Karpas-422 (cell line): ENCODE data around the gene CYSRT1. TPM values are rescaled to one million over a fixed set of nuclear protein-coding genes. Genes with fewer than 3 reads are reported as not detected.

Experiments used
- DNase-seq: peaks from one replicate; pipeline ENCODE4 v3.0.0-alpha.2; 2015
- H2AFZ ChIP-seq: fragments of 200-600 bp; sonication (generic); 2 replicates; pipeline ENCODE4 v1.6.1; 2014; ENCODE audit warnings: antibody characterized with exemption, low read length, mixed read lengths
- H3K27ac ChIP-seq: fragments of 200-600 bp; sonication (generic); 2 replicates; pipeline ENCODE4 v1.5.1; 2014; ENCODE audit warnings: mild to moderate bottlenecking, low read length, moderate library complexity
- H3K27me3 ChIP-seq: fragments of 200-600 bp; sonication (generic); 2 replicates; pipeline ENCODE4 v1.6.1; 2014; ENCODE audit warnings: low read length, mixed read lengths
- H3K36me3 ChIP-seq: fragments of 200-600 bp; sonication (generic); 2 replicates; pipeline ENCODE4 v1.6.1; 2014; ENCODE audit warnings: low read length, mixed read lengths; ENCODE audit not compliant: insufficient read depth
- H3K4me1 ChIP-seq: fragments of 200-600 bp; sonication (generic); 2 replicates; pipeline ENCODE4 v1.6.1; 2014; ENCODE audit warnings: mild to moderate bottlenecking, low read length, mixed read lengths
- H3K4me2 ChIP-seq: fragments of 200-600 bp; sonication (generic); 2 replicates; pipeline ENCODE4 v1.6.1; 2014; ENCODE audit warnings: low read length, low read depth, mild to moderate bottlenecking; ENCODE audit not compliant: poor library complexity, severe bottlenecking
- H3K4me3 ChIP-seq: fragments of 200-600 bp; sonication (generic); 2 replicates; pipeline ENCODE4 v1.5.1; 2014; ENCODE audit warnings: mild to moderate bottlenecking, antibody characterized with exemption, low read length, mixed read lengths
- H3K79me2 ChIP-seq: fragments of 200-600 bp; sonication (generic); 2 replicates; pipeline ENCODE4 v1.6.1; 2014; ENCODE audit warnings: mild to moderate bottlenecking, low read length, mixed read lengths
- H3K9ac ChIP-seq: fragments of 200-600 bp; sonication (generic); 2 replicates; pipeline ENCODE4 v1.6.0; 2014; ENCODE audit warnings: low read length
- H3K9me2 ChIP-seq: fragments of 200-600 bp; sonication (generic), shearing (Covaris generic); replicated peaks from 2 replicates; pipeline ENCODE4 v1.6.0; 2014; ENCODE audit warnings: mild to moderate bottlenecking, low read length, moderate library complexity; ENCODE audit not compliant: insufficient read depth
- H3K9me3 ChIP-seq: fragments of 300-700, 200-600 bp; sonication (generic); 2 replicates; pipeline ENCODE4 v1.6.1; 2014; ENCODE audit warnings: low read length, mixed read lengths
- H4K20me1 ChIP-seq: fragments of 200-600 bp; sonication (generic); 2 replicates; pipeline ENCODE4 v1.6.1; 2014; ENCODE audit warnings: mild to moderate bottlenecking, antibody characterized with exemption, low read length, low read depth; ENCODE audit not compliant: insufficient read depth
- total RNA-seq: library from RNA; depleted of rRNA; stranded (reverse); fragments of >200 nt; shearing (Covaris generic); gene quantifications from 2 replicates; pipeline ENCODE4 v1.2.3, GENCODE V29; 2014; ENCODE audit warnings: low replicate concordance

Gene CYSRT1
- total RNA-seq, 1 experiment from 2014 or later = 0.75 TPM

GRCh38 chr9:137188490-137189296 lies 36.3 kb upstream of the CYSRT1 start, which contains the start of the genes ANAPC2 and SSNA1:
TSS of gene ANAPC2 (minus strand) at chr9:137188560. CDS start at chr9:137188532, 28 bp downstream.
TSS of gene SSNA1 (plus strand) at chr9:137188676. CDS start at chr9:137188727, 51 bp downstream.
- H3K27me3 ChIP-seq = no peaks in the 10 kb centered on the region
- peak within 1 kb of the TSS; percentile 86 for H3K9ac ChIP-seq
- H3K9me3 ChIP-seq = no peaks in the 10 kb centered on the region
- H3K9me2 ChIP-seq = no peaks in the 10 kb centered on the region
- peak; percentile 98 for DNase-seq
- peak within 1 kb of the TSS; percentile 87 for H3K4me3 ChIP-seq
- H2AFZ ChIP-seq = no peak within 1 kb of the TSS
- peaks cover 33% of the 10 kb centered on the region for H3K79me2 ChIP-seq
- peaks cover 22% of the 10 kb centered on the region for H4K20me1 ChIP-seq
- no peaks in the 10 kb centered on the region for H3K36me3 ChIP-seq
- H3K4me1 ChIP-seq = peaks cover 32% of the 10 kb centered on the region
- H3K27ac ChIP-seq = peak within 1 kb of the TSS; percentile 75
- H3K4me2 ChIP-seq = peak within 1 kb of the TSS; percentile 77

- H3K9ac ChIP-seq = peak overlapping the region; percentile 86
- H3K4me2 ChIP-seq = peak overlapping the region; percentile 77
- H2AFZ ChIP-seq = no peak overlapping the region
- peaks cover 34% of the 10 kb centered on the region for H3K79me2 ChIP-seq
- no peaks in the 10 kb centered on the region for H3K36me3 ChIP-seq
- no peaks in the 10 kb centered on the region for H3K9me2 ChIP-seq
- H3K4me1 ChIP-seq = peaks cover 32% of the 10 kb centered on the region
- H3K27ac ChIP-seq = peak overlapping the region; percentile 75
- H3K9me3 ChIP-seq = no peaks in the 10 kb centered on the region
- peaks cover 22% of the 10 kb centered on the region for H4K20me1 ChIP-seq
- no peaks in the 10 kb centered on the region for H3K27me3 ChIP-seq
- DNase-seq = no peak
- peak overlapping the region; percentile 87 for H3K4me3 ChIP-seq
Measured at GRCh38 chr9:137189297-137190295, 35.4 kb upstream of the CYSRT1 start.

GRCh38 chr9:137190315-137190856 lies 34.6 kb upstream of the CYSRT1 start:
- peaks cover 24% of the 10 kb centered on the region for H4K20me1 ChIP-seq
- H2AFZ ChIP-seq = no peak overlapping the region
- peak overlapping the region; percentile 77 for H3K4me2 ChIP-seq
- no peaks in the 10 kb centered on the region for H3K36me3 ChIP-seq
- H3K4me3 ChIP-seq = peak overlapping the region; percentile 87
- no peaks in the 10 kb centered on the region for H3K9me2 ChIP-seq
- H3K27ac ChIP-seq = no peak overlapping the region
- H3K27me3 ChIP-seq = no peaks in the 10 kb centered on the region
- no peaks in the 10 kb centered on the region for H3K9me3 ChIP-seq
- H3K4me1 ChIP-seq = peaks cover 32% of the 10 kb centered on the region
- peak; percentile 60 for DNase-seq
- H3K9ac ChIP-seq = peak overlapping the region; percentile 86
- H3K79me2 ChIP-seq = peaks cover 41% of the 10 kb centered on the region

- H4K20me1 ChIP-seq = peaks cover 26% of the 10 kb centered on the region
- H3K9me3 ChIP-seq = no peaks in the 10 kb centered on the region
- no peak overlapping the region for H3K4me3 ChIP-seq
- peaks cover 32% of the 10 kb centered on the region for H3K4me1 ChIP-seq
- DNase-seq = peak; percentile 41
- no peaks in the 10 kb centered on the region for H3K27me3 ChIP-seq
- H3K9ac ChIP-seq = no peak overlapping the region
- no peaks in the 10 kb centered on the region for H3K9me2 ChIP-seq
- no peak overlapping the region for H3K27ac ChIP-seq
- H2AFZ ChIP-seq = no peak overlapping the region
- H3K36me3 ChIP-seq = no peaks in the 10 kb centered on the region
- peak overlapping the region; percentile 77 for H3K4me2 ChIP-seq
- H3K79me2 ChIP-seq = peaks cover 44% of the 10 kb centered on the region
Measured at GRCh38 chr9:137191245-137191644, 33.7 kb upstream of the CYSRT1 start.

- no peak for DNase-seq
- no peak overlapping the region for H3K9ac ChIP-seq
- H3K79me2 ChIP-seq = peaks cover 46% of the 10 kb centered on the region
- no peaks in the 10 kb centered on the region for H3K9me3 ChIP-seq
- peaks cover 28% of the 10 kb centered on the region for H3K4me1 ChIP-seq
- H2AFZ ChIP-seq = no peak overlapping the region
- no peaks in the 10 kb centered on the region for H3K36me3 ChIP-seq
- H3K4me3 ChIP-seq = no peak overlapping the region
- no peak overlapping the region for H3K27ac ChIP-seq
- no peak overlapping the region for H3K4me2 ChIP-seq
- H3K27me3 ChIP-seq = no peaks in the 10 kb centered on the region
- H3K9me2 ChIP-seq = no peaks in the 10 kb centered on the region
- peaks cover 26% of the 10 kb centered on the region for H4K20me1 ChIP-seq
Measured at GRCh38 chr9:137191691-137192447, 33.1 kb upstream of the CYSRT1 start.

DNA sequence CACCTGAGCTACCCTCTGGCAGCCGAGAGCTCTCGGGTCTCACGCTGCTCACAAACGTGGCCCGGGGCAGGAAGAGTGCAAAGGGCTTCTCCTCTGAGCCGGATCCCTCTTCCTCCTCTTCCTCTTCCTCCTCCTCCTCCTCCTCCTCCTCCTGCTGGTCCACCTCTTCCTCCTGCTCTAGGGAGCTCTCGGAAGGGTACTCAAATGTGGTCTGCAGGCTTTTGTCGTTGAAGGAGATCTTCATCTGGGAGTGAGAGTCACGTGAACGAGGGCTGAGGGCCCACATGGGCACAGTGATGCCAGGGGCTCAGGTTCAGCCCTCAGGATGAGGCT lies 32.6 kb upstream of the CYSRT1 start:
- H3K27me3 ChIP-seq = no peaks in the 10 kb centered on the region
- no peak overlapping the region for H2AFZ ChIP-seq
- no peaks in the 10 kb centered on the region for H3K9me2 ChIP-seq
- no peak overlapping the region for H3K4me2 ChIP-seq
- H3K9ac ChIP-seq = no peak overlapping the region
- H4K20me1 ChIP-seq = peaks cover 24% of the 10 kb centered on the region
- H3K27ac ChIP-seq = no peak overlapping the region
- H3K9me3 ChIP-seq = no peaks in the 10 kb centered on the region
- no peak overlapping the region for H3K4me3 ChIP-seq
- no peaks in the 10 kb centered on the region for H3K36me3 ChIP-seq
- no peak for DNase-seq
- H3K4me1 ChIP-seq = peaks cover 25% of the 10 kb centered on the region
- peaks cover 45% of the 10 kb centered on the region for H3K79me2 ChIP-seq

- H3K4me3 ChIP-seq = no peak overlapping the region
- H3K9me3 ChIP-seq = no peaks in the 10 kb centered on the region
- H3K9me2 ChIP-seq = no peaks in the 10 kb centered on the region
- H4K20me1 ChIP-seq = peaks cover 20% of the 10 kb centered on the region; the same call in 1 of the 2 replicates
- no peak overlapping the region for H3K9ac ChIP-seq
- no peak overlapping the region for H2AFZ ChIP-seq
- no peak overlapping the region for H3K27ac ChIP-seq
- H3K79me2 ChIP-seq = peaks cover 45% of the 10 kb centered on the region
- DNase-seq = no peak
- H3K36me3 ChIP-seq = no peaks in the 10 kb centered on the region
- H3K27me3 ChIP-seq = no peaks in the 10 kb centered on the region
- peaks cover 25% of the 10 kb centered on the region for H3K4me1 ChIP-seq
- no peak overlapping the region for H3K4me2 ChIP-seq
Measured at GRCh38 chr9:137192859-137193258, 32.1 kb upstream of the CYSRT1 start.
